Karpas-422 (cell line): Measurements from ENCODE around the gene PCDH9. TPM values are rescaled to one million over a fixed set of nuclear protein-coding genes. Genes with fewer than 3 reads are reported as not detected.
"Not testable (repeated sequence)": the region's sequence is repeated elsewhere in the genome, so short reads cannot be mapped to it uniquely, and the experiment has no call there.

Source experiments
- DNase-seq: peaks from one replicate; pipeline ENCODE4 v3.0.0-alpha.2; 2015
- H2AFZ ChIP-seq: fragments of 200-600 bp; sonication (generic); 2 replicates; pipeline ENCODE4 v1.6.1; 2014; ENCODE audit warnings: antibody characterized with exemption, low read length, mixed read lengths
- H3K27ac ChIP-seq: fragments of 200-600 bp; sonication (generic); 2 replicates; pipeline ENCODE4 v1.5.1; 2014; ENCODE audit warnings: mild to moderate bottlenecking, low read length, moderate library complexity
- H3K27me3 ChIP-seq: fragments of 200-600 bp; sonication (generic); 2 replicates; pipeline ENCODE4 v1.6.1; 2014; ENCODE audit warnings: low read length, mixed read lengths
- H3K36me3 ChIP-seq: fragments of 200-600 bp; sonication (generic); 2 replicates; pipeline ENCODE4 v1.6.1; 2014; ENCODE audit warnings: low read length, mixed read lengths; ENCODE audit not compliant: insufficient read depth
- H3K4me1 ChIP-seq: fragments of 200-600 bp; sonication (generic); 2 replicates; pipeline ENCODE4 v1.6.1; 2014; ENCODE audit warnings: mild to moderate bottlenecking, low read length, mixed read lengths
- H3K4me2 ChIP-seq: fragments of 200-600 bp; sonication (generic); 2 replicates; pipeline ENCODE4 v1.6.1; 2014; ENCODE audit warnings: low read length, low read depth, mild to moderate bottlenecking; ENCODE audit not compliant: poor library complexity, severe bottlenecking
- H3K4me3 ChIP-seq: fragments of 200-600 bp; sonication (generic); 2 replicates; pipeline ENCODE4 v1.5.1; 2014; ENCODE audit warnings: mild to moderate bottlenecking, antibody characterized with exemption, low read length, mixed read lengths
- H3K79me2 ChIP-seq: fragments of 200-600 bp; sonication (generic); 2 replicates; pipeline ENCODE4 v1.6.1; 2014; ENCODE audit warnings: mild to moderate bottlenecking, low read length, mixed read lengths
- H3K9ac ChIP-seq: fragments of 200-600 bp; sonication (generic); 2 replicates; pipeline ENCODE4 v1.6.0; 2014; ENCODE audit warnings: low read length
- H3K9me2 ChIP-seq: fragments of 200-600 bp; sonication (generic), shearing (Covaris generic); replicated peaks from 2 replicates; pipeline ENCODE4 v1.6.0; 2014; ENCODE audit warnings: mild to moderate bottlenecking, low read length, moderate library complexity; ENCODE audit not compliant: insufficient read depth
- H3K9me3 ChIP-seq: fragments of 300-700, 200-600 bp; sonication (generic); 2 replicates; pipeline ENCODE4 v1.6.1; 2014; ENCODE audit warnings: low read length, mixed read lengths
- H4K20me1 ChIP-seq: fragments of 200-600 bp; sonication (generic); 2 replicates; pipeline ENCODE4 v1.6.1; 2014; ENCODE audit warnings: mild to moderate bottlenecking, antibody characterized with exemption, low read length, low read depth; ENCODE audit not compliant: insufficient read depth
- total RNA-seq: library from RNA; depleted of rRNA; stranded (reverse); fragments of >200 nt; shearing (Covaris generic); gene quantifications from 2 replicates; pipeline ENCODE4 v1.2.3, GENCODE V29; 2014; ENCODE audit warnings: low replicate concordance

The PCDH9 gene
- total RNA-seq, 1 experiment from 2014 or later, result 5.8 TPM

DNA sequence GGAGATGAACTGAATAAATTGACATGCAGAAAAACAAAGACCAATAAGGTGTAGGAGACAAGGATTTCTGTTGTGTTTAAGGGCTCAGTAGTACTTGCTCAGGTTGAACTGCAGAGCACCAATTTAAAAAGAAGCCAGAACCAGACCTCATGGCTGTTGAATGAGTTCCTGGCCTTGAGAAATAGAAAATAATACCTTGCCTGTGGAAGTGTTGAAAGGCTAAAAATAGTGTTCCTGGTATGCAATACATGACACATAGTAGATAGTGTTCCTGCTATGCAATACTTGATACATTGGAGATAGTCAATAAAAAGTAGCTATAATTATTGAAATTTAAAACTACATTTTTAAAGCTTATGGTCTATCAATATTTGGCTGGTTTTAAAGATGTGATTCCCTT, 595.8 kb downstream of the PCDH9 start:
- H3K4me1 ChIP-seq, result no peaks in the 10 kb centered on the region
- H2AFZ ChIP-seq, result no peak overlapping the region
- no peak for DNase-seq
- no peak overlapping the region for H3K4me2 ChIP-seq
- H3K9me3 ChIP-seq, result peaks cover 11% of the 10 kb centered on the region
- H3K9me2 ChIP-seq, result no peaks in the 10 kb centered on the region
- no peaks in the 10 kb centered on the region for H4K20me1 ChIP-seq
- no peaks in the 10 kb centered on the region for H3K79me2 ChIP-seq
- H3K27ac ChIP-seq, result no peak overlapping the region
- no peaks in the 10 kb centered on the region for H3K27me3 ChIP-seq
- H3K9ac ChIP-seq, result no peak overlapping the region
- no peak overlapping the region for H3K4me3 ChIP-seq
- H3K36me3 ChIP-seq, result no peaks in the 10 kb centered on the region

DNA sequence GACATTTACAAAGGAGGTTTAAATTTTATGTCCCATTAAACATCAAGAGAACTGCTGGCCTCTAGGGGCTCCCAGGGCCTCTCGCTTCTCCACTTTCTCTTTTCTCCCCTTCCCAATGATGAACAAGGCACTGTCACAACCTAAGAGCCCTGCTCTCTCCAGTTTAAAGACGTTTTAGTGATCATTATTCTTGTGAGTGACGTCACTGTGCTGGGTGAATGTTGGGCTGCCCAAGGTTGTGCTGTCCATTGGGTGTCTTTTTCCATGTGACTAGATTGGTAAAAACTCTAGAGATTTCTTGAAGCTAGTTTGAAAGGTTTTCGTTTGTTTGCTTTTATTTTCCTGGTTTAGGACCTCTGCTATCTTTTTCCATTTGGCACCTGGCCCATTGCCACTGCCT, 602.6 kb downstream of the PCDH9 start:
- Histone ChIP-seq H2AFZ (no peak overlapping the region), H3K4me2 (no peak overlapping the region), H3K9me2 (no peaks in the 10 kb centered on the region), H4K20me1 (no peaks in the 10 kb centered on the region), H3K9ac (no peak overlapping the region), H3K4me3 (no peak overlapping the region), H3K9me3 (peaks cover 9% of the 10 kb centered on the region), H3K27me3 (no peaks in the 10 kb centered on the region), H3K27ac (no peak overlapping the region), H3K4me1 (no peaks in the 10 kb centered on the region), H3K36me3 (no peaks in the 10 kb centered on the region), H3K79me2 (no peaks in the 10 kb centered on the region)
- DNase-seq, result no peak

DNA sequence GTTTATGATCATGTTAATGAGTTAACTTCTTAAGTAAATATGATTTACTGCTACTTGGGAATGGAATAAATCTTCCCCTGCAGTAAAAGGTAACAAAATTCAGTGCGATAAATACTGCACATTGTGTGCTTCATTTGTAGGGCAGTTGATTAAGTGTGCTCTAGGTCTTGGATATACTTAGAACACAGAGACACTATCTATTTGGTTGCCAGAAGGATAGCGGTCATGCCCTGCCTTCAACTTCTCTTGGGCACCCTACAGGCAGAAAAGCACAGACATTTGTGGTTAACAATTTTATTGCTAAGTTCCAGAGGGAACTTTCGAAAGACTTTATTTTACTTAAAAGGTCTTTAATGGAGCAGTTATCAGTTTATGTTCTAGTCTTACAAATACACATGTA, 605.8 kb downstream of the PCDH9 start:
- no peak for DNase-seq

DNA sequence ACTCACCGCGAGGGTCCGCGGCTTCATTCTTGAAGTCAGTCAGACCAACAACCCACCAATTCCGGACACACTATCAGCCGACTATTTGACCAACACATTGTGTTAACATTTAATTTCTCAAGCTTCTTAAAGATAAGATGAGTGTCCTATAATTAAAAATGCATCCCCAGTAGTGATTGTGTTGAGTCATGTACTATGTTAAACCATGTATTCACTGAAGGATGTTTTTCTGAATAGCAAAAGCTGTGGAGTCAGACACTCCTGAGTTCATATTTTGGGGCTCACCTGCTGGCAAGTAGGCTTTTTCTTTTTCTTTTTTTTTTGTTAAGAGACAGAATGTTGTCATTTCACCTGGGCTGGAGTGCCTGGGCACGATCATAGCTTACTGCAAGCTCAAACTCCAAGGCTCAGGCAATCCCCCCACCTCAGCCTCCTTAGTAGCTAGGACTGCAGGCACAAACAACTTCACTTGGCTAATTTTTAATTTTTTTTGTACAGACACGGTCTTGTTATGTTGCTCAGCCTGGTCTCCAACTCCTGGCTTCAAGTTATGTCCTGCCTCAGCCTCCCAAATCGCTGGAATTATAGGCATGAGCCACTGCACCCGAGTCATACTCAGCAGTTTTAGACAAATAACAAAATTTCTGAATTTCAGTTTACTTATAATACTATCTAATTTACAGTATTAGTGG, 606.9 kb downstream of the PCDH9 start:
- no peaks in the 10 kb centered on the region for H4K20me1 ChIP-seq
- H3K4me1 ChIP-seq, result no peaks in the 10 kb centered on the region
- DNase-seq, result no peak
- no peak overlapping the region for H3K27ac ChIP-seq
- H2AFZ ChIP-seq, result no peak overlapping the region
- no peak overlapping the region for H3K4me2 ChIP-seq
- H3K9me2 ChIP-seq, result no peaks in the 10 kb centered on the region
- H3K9me3 ChIP-seq, result peaks cover 4% of the 10 kb centered on the region; the same call in 1 of the 2 replicates
- no peak overlapping the region for H3K9ac ChIP-seq
- no peaks in the 10 kb centered on the region for H3K36me3 ChIP-seq
- H3K27me3 ChIP-seq, result no peaks in the 10 kb centered on the region
- H3K79me2 ChIP-seq, result no peaks in the 10 kb centered on the region
- no peak overlapping the region for H3K4me3 ChIP-seq

More for the DNA sequence above, 605.8 kb downstream of the PCDH9 start:
- Histone ChIP-seq H3K4me2 (no peak overlapping the region), H3K9me3 (peaks cover 4% of the 10 kb centered on the region; the same call in 1 of the 2 replicates), H3K36me3 (no peaks in the 10 kb centered on the region), H3K79me2 (no peaks in the 10 kb centered on the region), H3K9me2 (no peaks in the 10 kb centered on the region), H3K4me3 (no peak overlapping the region), H3K27ac (no peak overlapping the region), H3K4me1 (no peaks in the 10 kb centered on the region), H4K20me1 (no peaks in the 10 kb centered on the region), H2AFZ (no peak overlapping the region), H3K9ac (no peak overlapping the region), H3K27me3 (no peaks in the 10 kb centered on the region)

DNA sequence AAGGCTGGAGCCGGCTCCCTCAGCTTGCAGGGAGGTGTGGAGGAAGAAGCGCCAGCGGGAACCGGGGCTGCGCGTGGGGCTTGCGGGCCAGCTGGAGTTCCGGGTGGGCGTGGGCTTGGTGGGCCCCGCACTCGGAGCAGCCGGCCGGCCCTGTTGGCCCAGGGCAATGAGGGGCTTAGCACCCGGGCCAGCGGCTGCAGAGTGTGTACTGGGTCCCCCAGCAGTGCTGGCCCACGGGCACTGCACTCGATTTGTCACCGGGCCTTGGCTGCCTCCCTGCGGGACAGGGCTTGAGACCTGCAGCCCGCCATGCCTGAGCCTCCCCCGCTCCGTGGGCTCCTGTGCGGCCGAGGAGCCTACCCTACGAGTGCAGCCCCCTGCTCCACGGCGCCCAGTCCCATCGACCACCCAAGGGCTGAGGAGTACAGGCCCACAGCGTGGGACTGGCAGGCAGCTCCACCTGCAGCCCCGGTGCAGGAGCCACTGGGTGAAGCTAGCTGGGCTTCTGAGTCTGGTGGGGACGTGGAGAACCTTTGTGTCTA, 608.2 kb downstream of the PCDH9 start:
- H3K4me2 ChIP-seq, H3K9me3 ChIP-seq, H3K9ac ChIP-seq, H3K4me3 ChIP-seq, H3K27me3 ChIP-seq, H2AFZ ChIP-seq, H3K9me2 ChIP-seq, H4K20me1 ChIP-seq, H3K79me2 ChIP-seq, DNase-seq, H3K4me1 ChIP-seq, H3K27ac ChIP-seq, H3K36me3 ChIP-seq: not testable (repeated sequence)

DNA sequence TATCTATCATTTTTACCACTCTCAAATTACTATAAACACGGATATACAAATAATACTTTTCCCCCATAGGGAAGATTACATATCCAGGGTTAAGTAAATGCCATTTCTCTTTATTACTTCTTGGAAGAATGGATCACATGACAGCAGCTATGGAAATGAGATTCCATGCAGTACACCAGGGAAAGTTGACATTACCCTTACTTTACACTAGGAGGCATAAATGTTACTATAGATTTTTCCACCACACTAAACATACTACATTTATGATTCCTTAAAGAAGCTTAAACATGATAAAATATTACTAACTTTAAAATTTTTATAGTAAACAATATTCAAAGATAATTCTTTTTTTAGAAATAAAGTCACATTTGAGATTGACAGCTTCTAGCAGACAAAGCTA, 611.4 kb downstream of the PCDH9 start:
- no peaks in the 10 kb centered on the region for H3K9me2 ChIP-seq
- H3K36me3 ChIP-seq, result no peaks in the 10 kb centered on the region
- no peaks in the 10 kb centered on the region for H3K79me2 ChIP-seq
- DNase-seq, result peak; percentile 43
- H3K4me2 ChIP-seq, result no peak overlapping the region
- no peak overlapping the region for H3K27ac ChIP-seq
- H2AFZ ChIP-seq, result no peak overlapping the region
- no peaks in the 10 kb centered on the region for H4K20me1 ChIP-seq
- no peaks in the 10 kb centered on the region for H3K9me3 ChIP-seq
- no peaks in the 10 kb centered on the region for H3K4me1 ChIP-seq
- H3K4me3 ChIP-seq, result no peak overlapping the region
- H3K9ac ChIP-seq, result no peak overlapping the region
- no peaks in the 10 kb centered on the region for H3K27me3 ChIP-seq

DNA sequence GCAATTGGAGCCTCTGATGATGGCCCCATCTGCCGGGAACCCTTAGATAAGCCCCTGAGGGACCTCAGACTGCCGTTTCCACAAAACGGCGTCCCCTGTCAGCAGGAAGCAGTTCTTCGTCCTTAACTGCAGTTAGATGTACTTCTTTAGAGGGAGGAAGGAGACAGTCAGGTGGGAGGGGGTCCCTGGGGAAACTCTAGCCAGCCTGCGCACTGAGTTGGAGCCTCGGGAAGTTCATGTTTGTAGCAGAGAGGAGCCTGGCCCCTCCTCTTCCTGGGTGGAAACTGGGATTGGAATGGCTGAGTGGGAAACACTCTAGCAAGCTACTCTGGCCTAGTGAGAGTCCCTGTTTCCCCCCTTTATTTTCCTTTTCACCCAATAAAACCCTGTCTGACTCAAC, 612.4 kb downstream of the PCDH9 start:
- H3K79me2 ChIP-seq, result no peaks in the 10 kb centered on the region
- H4K20me1 ChIP-seq, result no peaks in the 10 kb centered on the region
- H3K27ac ChIP-seq, result no peak overlapping the region
- H3K9me2 ChIP-seq, result no peaks in the 10 kb centered on the region
- DNase-seq, result no peak
- no peak overlapping the region for H3K4me2 ChIP-seq
- H3K9me3 ChIP-seq, result no peaks in the 10 kb centered on the region
- H3K9ac ChIP-seq, result no peak overlapping the region
- H3K27me3 ChIP-seq, result no peaks in the 10 kb centered on the region
- no peak overlapping the region for H3K4me3 ChIP-seq
- no peaks in the 10 kb centered on the region for H3K4me1 ChIP-seq
- no peaks in the 10 kb centered on the region for H3K36me3 ChIP-seq
- no peak overlapping the region for H2AFZ ChIP-seq

DNA sequence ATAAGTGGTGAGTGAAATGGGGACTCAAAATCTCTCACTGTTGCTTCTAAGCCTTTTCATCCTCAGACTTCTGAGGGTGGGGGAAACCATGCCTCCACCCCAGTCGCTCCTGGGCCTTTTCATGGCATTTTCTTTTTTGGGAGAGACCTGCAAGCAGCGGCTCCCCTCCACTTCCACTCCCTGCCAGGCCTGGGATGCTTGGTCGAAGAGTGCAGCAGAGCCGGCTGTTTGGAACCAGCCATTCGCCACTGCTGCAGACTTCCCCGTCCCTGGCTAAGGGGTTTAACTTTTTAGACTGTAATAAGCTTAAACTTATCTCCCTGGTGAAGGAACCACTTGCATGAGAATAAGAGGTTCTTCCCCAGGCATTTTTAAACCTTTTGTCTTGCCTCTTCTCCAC, 617.2 kb downstream of the PCDH9 start:
- no peak overlapping the region for H3K4me2 ChIP-seq
- no peaks in the 10 kb centered on the region for H3K4me1 ChIP-seq
- no peak for DNase-seq
- H3K9ac ChIP-seq, result no peak overlapping the region
- H3K27me3 ChIP-seq, result no peaks in the 10 kb centered on the region
- no peak overlapping the region for H2AFZ ChIP-seq
- H3K4me3 ChIP-seq, result no peak overlapping the region
- H3K9me3 ChIP-seq, result peaks cover 4% of the 10 kb centered on the region; the same call in 1 of the 2 replicates
- no peaks in the 10 kb centered on the region for H3K9me2 ChIP-seq
- H4K20me1 ChIP-seq, result no peaks in the 10 kb centered on the region
- H3K36me3 ChIP-seq, result no peaks in the 10 kb centered on the region
- no peaks in the 10 kb centered on the region for H3K79me2 ChIP-seq
- H3K27ac ChIP-seq, result no peak overlapping the region
